ENCODE measurements around the gene LUZP1. TPM values are rescaled to one million over a fixed set of nuclear protein-coding genes. Genes with fewer than 3 reads are reported as not detected.

Gene LUZP1
- total RNA-seq, 1 experiment from 2014 or later = 43.4 TPM

DNA sequence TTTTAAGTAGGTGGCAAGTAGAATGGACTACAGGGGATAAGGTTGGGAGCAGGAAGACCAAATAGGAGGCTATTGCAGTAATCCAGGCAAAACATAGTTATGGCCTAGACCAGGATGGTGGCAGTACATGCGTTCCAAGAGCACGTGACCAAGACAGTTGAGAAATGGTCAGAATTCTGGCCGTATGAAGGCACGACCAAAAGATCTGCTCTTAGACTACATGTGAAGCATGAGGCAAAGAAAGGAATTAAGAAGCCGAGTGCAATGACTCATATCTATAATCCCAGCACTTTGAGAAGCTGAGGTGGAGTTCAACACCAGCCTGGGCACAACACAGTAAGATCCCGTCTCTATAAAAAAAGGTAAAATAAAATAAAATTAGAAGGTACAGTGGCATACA is 71.3 kb downstream of the LUZP1 start:
- CTCF ChIA-PET = interaction anchor here (5.5 kb wide), 1 partner anchor 89 kb away, joined by 156 read pairs; no protein-coding TSS in a partner anchor

More for the DNA sequence above, 71.3 kb downstream of the LUZP1 start:
- Mint-ChIP-seq H3K27ac (no peak overlapping the region), H3K9me3 (no peaks in the 10 kb centered on the region), H3K4me3 (no peak overlapping the region), H3K4me1 (peaks cover 28% of the 10 kb centered on the region), H3K36me3 (peaks cover 16% of the 10 kb centered on the region), H3K27me3 (ENCODE audit: low read depth) (no peaks in the 10 kb centered on the region)
- POLR2A ChIA-PET = no interaction called here
- TF ChIP-seq ZBTB21 (CRISPR knock-in tag; IDR thresholded peaks at IDR 0.05; ENCODE audit: borderline replicate concordance) (no peak), ZNF532 (CRISPR knock-in tag; IDR thresholded peaks at IDR 0.05; ENCODE audit: borderline replicate concordance) (no peak), ATF6 (CRISPR knock-in tag; IDR thresholded peaks at IDR 0.05) (no peak), TCF7 (CRISPR knock-in tag; IDR thresholded peaks at IDR 0.05; ENCODE audit: low read depth) (no peak), TEAD1 (CRISPR knock-in tag; IDR thresholded peaks at IDR 0.05) (no peak), TP53 (CRISPR knock-in tag; IDR thresholded peaks at IDR 0.05) (no peak), USF1 (CRISPR knock-in tag; IDR thresholded peaks at IDR 0.05) (no peak), ZMAT4 (CRISPR knock-in tag; IDR thresholded peaks at IDR 0.05) (no peak), FOXJ3 (CRISPR knock-in tag; IDR thresholded peaks at IDR 0.05; ENCODE audit: borderline replicate concordance) (no peak), SP1 (CRISPR knock-in tag; conservative IDR thresholded peaks at IDR 0.05) (no peak), ESRRA (CRISPR knock-in tag; IDR thresholded peaks at IDR 0.05; ENCODE audit: borderline replicate concordance) (no peak), SOX15 (CRISPR knock-in tag; IDR thresholded peaks at IDR 0.05) (no peak), GABPB1 (CRISPR knock-in tag; IDR thresholded peaks at IDR 0.05) (no peak), E2F1 (CRISPR knock-in tag; IDR thresholded peaks at IDR 0.05) (no peak)
- no peak for ATAC-seq
- DNase-seq (ENCODE audit: low spot score) = no peak
